SKM-1 treated with dmso at 0.1 percent for 144 hours (cell line): Measurements from ENCODE around the gene MORN4.
"Not testable (repeated sequence)": the region's sequence is repeated elsewhere in the genome, so short reads cannot be mapped to it uniquely, and the experiment has no call there.

Experiments
- DNase-seq: peaks from one replicate; lab custom pipeline; 2025; ENCODE audit not compliant: unreplicated experiment; lab: John Stamatoyannopoulos, UW

Gene MORN4

DNA sequence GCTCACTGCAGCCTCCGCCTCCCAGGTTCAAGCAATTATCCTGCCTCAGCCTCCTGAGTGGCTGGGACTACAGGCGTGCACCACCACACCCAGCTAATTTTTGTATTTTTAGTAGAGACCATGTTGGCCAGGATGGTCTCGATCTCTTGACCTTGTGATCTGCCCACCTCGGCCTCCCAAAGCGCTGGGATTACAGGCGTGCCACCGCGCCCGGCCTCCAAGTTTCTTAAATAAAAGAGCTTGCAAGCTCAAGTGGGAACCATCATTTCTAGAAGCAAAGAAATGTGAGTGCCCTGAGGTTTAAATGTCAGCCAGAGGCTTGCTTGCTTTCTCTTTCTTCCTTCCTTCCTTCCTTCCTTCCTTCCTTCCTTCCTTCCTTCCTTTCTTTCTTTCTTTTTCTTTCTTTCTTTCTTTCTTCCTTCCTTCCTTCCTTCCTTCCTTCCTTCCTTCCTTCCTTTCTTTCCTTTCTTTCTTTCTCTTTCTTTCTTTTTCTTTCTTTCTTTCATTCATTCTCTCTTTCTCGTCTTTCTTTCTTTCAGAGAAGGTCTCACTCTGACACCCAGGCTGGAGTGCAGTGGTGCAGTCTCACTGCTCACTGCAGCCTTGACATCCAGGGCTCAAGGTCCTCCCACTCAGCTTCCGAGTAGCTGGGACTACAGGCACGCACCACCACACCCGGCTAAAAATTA lies 9.3 kb upstream of the MORN4 start:
- not testable (repeated sequence) for DNase-seq

DNA sequence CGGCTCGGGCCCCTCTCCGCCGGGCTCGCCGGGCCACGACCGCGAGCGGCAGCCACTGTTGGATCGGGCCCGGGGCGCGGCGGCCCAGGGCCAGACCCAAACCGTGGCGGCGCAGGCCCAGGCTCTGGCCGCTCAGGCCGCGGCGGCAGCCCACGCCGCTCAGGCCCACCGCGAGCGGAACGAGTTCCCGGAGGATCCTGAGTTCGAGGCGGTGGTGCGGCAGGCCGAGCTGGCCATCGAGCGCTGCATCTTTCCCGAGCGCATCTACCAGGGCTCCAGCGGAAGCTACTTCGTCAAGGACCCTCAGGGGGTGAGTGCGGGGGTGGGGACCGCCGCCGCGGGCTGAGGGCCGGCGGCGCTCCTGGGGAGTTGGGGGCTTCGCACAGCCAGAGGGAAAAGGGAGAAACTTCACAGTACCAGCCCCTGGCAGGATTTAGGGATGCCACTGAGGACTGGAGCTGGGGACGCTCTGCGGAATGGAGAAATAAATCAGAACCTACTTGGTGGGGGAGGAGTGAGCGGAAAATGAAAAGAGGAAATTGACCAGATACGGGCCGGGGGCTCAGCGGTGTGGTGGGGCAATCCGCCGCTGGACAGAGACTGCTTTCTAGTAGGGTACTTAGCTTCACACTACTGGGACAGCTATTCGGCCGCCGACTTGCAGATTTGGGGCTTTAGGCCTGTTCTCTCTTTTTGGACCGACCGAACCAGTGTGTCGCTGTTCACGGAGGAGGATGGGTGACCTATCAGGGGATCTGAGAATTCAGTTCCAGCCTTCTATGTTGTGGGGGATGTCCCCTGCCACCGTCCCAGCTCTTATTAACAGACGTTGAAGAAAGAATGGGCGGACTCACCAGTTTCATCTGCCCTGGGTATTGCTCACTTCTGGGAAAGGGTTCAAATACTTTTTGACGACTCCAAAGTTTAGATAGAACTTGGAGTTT lies 7.8 kb upstream of the MORN4 start:
- no peak for DNase-seq

DNA sequence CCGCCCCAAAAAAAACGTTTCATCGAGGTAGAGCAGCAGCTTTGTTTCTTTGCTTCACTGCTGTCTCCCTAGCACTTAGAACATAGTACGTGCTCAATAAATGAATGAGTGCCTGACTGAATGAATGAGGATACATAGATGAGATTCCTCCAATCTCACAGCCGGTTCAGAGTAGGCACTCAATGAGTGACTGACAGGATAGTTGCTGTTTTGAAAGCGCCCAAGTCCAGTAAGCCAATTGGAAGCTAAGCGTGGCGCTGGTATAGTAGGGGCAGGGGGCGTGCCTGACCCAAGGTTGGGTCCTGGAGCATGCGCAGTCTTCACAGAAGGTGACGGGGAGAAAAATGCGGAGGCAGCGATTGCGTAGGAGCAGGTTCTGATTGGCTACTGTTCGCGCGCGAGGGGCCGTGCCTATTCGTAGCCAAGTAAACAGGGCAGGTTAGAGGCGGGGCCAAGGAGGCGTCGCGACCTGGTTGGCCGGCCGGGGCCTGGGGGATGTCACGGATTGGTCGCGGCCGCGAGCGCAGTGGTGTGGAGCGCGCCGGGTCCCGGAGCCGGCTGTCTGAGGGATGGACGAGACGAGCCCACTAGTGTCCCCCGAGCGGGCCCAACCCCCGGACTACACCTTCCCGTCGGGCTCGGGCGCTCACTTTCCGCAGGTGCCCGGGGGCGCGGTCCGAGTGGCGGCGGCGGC lies 7.0 kb upstream of the MORN4 start, which contains the start of gene PI4K2A:
Gene PI4K2A (plus strand): TSS at position 498 of the 694 bp plus-strand sequence. CDS start 72 bp downstream, at position 570.
- peak; percentile 99 for DNase-seq

DNA sequence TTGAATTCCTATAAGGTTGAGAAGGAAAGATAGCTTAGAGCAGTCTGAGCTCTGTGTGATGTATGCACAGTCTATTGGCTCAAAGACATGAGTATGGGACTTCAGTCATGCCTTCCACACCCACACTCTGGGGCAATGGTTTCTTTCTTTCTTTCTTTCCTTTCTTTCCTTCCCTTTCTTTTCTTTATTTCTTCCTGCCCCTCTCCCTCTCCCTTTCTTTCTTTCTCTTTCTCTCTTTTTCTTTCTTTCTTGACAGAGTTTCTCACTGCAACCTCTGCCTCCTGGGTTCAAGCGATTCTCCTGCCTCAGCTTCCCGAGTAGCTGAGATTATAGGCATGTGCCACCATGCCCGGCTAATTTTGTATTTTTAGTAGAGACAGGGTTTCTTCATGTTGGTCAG lies 5.8 kb upstream of the MORN4 start:
- not testable (repeated sequence) for DNase-seq

DNA sequence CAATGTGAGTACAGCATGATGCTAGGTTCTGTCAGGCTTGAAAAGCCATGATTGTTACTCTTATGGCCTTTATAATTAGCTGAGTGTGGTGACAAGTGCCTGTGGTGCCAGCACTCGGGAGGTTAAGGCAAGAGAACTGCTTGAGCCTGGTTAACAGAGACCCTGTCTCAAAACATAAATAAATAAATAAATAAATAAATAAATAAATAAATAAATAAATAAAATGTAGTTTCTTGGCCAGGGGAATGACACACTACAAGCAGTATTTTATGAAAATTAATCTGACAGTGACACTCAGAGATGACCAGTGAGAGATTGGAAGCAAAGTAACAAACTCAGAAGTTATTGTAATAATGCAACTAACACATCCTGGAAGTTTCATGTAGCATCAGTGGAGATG lies 2.3 kb upstream of the MORN4 start:
- DNase-seq = no peak

DNA sequence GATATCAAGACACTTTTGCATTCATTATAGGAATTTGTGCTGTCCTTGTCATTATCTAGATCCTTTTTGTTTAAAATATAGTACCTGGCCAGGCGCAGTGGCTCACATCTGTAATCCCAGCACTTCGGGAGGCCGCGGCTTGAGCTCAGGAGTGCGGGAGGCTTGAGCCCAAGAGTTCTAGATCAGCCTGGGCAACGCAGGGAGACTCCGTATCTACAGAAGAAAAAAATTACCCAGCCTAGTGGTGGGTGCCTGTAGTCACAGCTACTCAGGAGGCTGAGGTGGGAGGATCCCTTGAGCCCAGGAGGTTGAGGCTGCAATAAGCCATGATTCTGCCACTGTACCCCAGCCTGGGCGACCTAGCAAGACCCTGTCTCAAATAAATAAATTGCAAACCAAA lies 621 bp upstream of the MORN4 start:
- peak; percentile 28 for DNase-seq

DNA sequence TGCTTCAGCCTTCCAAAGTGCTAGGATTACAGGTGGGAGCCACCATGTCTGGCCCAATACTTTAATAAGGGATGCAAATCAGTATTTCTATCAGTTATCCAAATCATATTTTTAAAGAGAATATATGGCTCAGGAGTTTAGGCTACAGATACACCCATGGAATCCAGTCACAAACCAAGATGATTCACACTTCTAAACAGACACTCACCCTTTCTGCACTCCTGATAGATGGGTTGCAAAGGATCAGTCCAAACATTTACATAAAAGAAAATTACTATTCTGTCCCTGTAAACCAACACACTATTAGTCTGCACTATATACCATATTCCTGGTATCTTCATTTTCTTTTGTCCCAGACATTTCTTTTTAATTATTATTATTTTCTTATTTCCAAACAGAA lies 2.2 kb downstream of the MORN4 start:
- no peak for DNase-seq

DNA sequence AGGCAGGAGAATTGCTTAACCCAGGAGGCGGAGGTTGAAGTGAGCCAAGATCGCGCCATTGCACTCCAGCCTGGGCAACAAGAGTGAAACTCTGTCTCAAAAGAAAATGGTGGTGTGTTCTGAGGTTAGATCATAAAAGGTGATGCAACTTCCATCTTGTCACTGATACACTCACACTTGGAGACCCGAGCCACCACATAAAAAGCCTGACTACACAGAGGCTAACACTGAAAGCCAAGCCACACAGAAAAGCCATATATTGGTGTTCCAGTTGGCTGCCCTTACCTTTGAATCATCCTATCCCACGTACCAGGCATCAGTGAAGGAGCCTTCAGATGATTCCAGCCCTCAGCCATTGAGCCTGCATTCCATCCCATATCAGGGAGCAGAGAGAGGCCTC lies 4.0 kb downstream of the MORN4 start:
- no peak for DNase-seq

DNA sequence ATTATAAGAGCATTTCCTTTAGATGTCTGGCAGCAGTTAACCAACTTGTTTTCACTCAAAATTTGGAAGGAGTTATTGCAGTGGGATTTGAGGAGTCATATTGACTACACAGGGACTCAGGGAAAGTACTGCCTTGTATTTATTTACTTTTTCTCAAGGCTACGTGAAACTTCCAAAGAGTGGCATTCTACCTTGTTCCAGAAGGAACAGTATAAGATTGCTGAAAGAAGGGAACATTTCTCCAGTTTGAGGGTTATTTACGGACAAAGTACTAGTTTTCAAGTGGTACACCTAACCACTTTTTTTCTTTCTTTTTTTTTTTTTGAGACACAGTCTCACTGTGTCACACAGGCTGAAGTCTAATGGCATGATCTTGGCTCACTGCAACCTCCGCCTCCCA lies 5.1 kb downstream of the MORN4 start:
- no peak for DNase-seq

DNA sequence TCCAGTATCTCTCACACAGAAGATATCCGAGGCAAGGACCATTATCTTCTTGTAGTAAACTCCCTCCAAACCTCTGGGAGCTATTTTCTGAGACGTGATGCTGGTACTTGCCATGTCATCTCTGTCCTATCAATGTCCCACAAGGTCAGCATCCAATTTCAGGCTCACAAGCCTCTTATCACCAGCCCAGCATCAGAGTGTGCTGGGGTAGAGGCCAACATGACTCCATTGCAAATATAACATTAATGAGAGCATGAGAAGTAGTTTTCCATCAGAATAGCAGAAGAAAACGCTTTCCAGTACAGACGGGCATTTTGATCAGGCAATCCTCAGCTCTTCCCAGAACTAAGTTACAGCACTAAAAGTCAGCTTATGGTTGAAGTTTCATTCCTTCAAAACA lies 5.6 kb downstream of the MORN4 start:
- DNase-seq = no peak

DNA sequence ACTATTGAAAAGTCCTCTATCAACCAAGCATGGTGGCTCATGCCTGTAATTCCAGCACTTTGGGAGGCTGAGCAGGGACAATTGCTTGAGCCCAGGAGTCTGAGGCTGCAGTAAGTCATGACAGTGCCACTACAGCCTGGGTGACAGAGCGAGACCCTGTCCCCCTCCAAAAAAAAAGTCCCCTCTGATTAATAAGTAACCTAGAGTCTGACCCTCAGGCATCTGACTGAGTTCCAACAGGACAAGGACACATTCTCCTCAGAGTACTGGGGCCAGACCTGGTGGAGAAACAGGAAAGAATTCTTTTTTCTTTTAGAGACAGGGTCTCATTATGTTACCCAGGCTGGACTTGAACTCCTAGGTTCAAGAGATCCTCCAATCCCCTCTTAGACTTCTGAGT lies 10.0 kb downstream of the MORN4 start:
- DNase-seq = no peak

DNA sequence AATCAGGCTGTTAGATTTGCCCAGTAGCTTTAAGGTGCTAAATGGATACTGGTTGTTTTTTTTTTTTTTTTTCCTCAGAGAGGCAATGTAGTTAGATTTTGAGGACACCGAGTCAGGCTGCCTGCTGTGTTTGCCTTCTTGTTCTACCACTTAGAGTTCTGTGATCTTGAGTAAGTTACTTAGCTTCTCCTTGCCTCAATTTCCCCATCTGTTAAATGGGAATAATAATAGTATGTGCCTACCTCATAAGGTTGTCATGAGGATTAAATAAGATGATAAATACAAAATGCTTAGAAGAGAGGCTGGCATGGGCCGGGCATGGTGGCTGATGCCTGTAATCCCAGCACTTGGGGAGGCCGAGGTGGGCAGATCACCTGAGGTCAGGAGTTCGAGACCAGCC lies 14.6 kb downstream of the MORN4 start:
- DNase-seq = no peak

DNA sequence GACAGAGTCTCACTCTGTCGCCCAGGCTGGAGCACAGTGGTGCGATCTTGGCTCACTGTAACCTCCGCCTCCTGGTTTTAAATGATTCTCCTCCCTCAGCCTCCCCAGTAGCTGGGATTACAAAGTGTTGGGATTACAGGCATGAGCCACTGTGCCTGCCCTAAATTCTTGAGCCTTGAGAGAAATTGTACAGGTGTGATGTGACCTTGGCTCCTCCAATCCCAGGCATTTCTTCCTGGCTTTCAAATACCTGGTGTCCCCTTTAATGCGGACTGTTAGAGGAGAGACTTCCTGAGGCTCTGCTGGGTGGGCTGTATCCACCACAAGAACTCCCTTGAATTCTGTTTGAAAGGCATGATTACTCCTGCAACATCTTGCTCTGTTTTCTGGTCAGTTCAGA lies 15.0 kb downstream of the MORN4 start:
- DNase-seq = no peak

DNA sequence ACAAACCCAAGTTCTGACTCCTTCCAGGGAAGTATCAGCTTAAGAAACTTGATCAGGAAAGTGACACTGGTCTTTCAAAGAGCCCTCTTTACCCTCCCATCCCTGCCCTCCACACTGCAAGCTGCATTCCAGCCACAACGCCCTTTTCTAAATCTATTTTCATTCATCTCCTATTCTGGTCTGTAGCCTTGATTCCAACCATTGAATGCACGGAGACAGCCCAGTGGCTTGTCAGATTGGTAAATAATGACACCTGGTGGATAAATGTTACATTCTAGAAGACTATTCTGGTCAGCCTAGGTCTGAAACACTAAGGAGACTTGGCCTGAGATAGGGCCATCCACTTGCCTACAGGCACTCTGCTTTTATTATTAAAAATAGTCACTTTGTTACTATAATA lies 20.9 kb downstream of the MORN4 start:
- no peak for DNase-seq

DNA sequence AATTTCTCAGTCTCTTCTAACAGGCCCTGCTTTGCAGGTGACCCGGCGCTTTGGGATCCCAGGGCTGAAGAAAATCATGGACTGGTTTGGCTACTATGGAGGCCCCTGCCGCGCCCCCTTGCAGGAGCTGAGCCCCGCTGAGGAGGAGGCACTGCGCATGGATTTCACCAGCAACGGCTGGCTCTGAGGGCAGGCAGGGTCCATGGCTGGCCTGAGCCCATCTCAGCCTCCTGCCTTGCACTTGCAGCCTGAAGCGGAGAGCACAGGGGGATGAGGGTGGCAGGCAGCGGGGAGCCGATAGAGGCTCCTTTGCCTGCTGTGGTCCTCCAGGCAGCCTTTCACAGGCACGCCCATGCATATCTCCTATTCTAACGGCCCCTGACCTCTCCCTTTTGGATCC lies 21.8 kb downstream of the MORN4 start:
- no peak for DNase-seq

DNA sequence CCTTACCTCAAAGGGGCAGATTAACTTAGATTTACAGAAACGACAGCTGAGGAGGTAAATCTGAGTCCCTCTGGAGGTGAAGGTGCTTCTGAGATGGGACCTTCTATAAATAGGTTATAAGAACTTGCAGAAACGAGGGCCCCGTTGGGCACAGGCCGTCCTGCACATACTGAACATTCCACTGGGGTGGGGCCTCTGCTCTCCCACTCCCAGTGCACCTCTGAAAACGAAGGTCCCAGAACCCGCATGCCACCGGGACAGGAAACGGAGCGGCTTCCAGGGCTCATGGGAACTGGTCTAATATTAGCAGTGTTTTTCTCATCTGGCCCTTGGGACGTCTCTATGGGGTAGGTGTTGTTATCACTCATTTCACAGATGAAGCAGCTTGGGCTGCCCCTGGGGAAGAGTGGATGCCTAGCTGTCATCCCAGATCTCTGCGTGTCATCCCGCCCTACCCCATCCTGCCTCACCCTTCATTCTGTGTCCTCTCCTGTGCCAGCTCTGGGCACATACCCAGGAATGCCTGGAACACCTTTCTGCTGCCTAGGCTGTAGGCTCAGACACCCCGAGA lies 24.2 kb downstream of the MORN4 start:
- no peak for DNase-seq

DNA sequence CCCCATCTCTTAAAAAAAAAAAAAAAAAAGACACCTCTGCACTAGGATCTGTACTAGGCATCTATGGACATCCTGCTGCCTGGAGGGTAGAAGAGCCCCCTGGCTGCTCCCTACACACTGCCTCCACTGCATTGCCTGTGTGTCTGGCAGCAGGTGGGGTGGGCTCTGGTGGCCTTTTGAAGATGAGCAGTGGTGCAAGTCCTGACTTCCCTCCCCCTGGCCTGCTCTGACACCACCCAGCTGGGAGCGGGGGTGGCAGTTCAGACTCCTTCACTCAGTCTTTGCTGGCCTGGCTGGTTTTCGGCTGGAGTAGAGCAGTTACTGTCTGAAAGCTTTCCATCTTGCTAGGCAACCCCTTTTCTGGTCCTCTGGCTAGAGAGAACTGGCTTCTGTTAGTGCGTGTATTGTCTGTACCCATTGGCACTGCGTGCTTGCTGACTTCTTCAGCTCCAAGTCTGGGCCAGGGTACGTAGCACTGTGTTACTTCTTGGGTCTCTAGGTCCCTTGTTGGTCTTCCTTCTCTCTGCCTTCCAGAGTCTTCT lies 26.1 kb downstream of the MORN4 start:
- no peak for DNase-seq

DNA sequence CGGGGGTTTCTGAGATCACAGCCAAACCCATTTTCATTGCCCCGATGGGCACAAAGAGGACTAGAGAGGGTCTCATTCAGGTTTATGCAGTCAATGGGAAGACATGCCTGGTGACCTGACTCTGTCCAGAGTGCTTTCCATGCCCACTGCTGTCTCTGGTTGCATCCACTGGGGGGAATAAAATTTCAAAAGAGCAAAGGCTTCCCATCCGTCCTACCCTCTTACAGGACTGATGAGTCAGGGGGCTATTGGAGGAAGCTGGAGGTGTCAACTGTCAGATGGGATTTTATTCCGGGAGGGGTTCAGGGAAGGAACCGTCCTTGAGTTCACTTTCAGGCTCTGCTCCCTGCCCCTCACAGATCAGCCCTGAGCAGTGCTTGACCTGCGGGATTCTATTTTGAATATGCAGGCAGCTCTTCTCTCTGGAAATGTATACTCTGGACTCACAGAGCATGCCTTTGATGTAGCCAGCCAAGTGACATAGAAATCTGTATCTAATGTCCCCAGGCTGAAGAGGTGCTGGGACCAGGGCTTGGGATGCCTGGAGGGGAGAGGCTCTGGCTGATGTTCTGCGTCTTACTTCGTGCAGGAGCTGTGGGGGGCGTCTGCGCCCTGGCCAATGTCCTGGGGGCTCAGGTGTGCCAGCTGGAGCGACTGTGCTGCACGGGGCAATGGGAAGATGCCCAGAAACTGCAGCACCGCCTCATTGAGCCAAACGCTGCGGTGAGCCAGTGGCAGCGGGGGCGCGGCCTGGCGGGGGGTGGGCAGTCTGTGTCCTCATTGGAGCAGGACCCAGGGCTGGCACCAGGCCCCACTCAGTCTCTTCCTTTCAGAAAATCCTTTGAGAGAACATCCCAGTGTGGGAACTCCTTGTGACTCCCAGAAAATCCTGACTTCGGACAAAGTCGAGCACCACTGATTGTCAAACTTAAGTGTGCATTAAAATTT lies 31.8 kb downstream of the MORN4 start:
- DNase-seq = no peak

DNA sequence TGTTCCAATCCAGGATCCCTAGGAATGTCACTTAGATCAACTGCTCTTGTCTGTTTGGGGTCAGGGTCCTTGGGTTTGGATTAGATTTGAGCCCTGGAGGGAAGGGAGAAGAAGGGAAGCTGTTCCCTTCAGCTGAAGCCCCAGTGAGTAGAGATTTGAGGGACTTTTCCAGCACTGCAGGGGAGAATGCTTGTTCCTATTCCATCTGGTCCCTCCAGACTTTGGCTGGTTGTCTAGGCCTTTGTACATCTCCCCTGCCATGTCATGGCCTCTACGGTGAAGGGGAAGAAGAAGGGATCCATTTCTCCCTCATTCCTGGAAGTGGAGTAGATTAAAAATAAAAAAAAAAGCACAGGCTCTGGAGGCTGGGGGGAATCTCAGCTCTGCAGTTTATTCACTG lies 32.7 kb downstream of the MORN4 start:
- DNase-seq = no peak

DNA sequence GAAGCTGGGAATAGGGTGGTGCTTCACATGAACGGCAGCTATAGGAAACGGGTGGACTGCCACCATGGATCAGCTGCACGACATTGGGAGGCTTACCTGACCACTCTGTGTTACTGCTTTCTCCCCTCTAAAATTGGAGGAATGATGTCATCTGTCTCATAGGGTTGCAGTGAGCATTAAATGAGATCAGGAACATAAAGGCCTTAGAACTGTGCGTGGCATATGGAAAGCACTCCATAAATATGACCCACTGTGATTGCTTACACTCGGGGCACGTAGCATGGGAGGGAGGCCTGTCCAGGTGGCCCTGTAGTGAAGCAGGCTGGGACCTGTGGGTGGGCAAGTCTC lies 34.1 kb downstream of the MORN4 start:
- no peak for DNase-seq
